A549 (cell line): ENCODE data around the gene ADSS1. TPM values are rescaled to one million over a fixed set of nuclear protein-coding genes. Genes with fewer than 3 reads are reported as not detected.

Source experiments
- ATAC-seq, 2 experiments: fragments of 200-7000 bp in 1 of 2; fragments of >200 bp in 1 of 2; cut with Nextera tagmentation in 1 of 2; cut with Tn5 transposase in 1 of 2; 3 replicates each; pipeline versions ENCODE4 v1.8.0 to v1.9.1; 2018 to 2020; ENCODE audit warnings: mild to moderate bottlenecking in 1 of 2, moderate library complexity in 1 of 2
- CTCF ChIA-PET: fragments of 300-600 bp; sonication (Branson Sonifier 250); formaldehyde crosslinking; extraction: SDS; loops from one replicate; lab custom pipeline; 2021; ENCODE audit warnings: antibody characterized with exemption, inconsistent platforms; lab: Yijun Ruan, JAX
- POLR2A ChIA-PET: fragments of 350-600 bp; formaldehyde crosslinking; extraction: SDS; loops from one replicate; lab custom pipeline; 2021; ENCODE audit warnings: antibody characterized with exemption, inconsistent platforms; lab: Yijun Ruan, JAX
- DNase-seq, 2 experiments: peaks; one replicate each; pipeline versions ENCODE4 v3.0.0 to v3.0.0-alpha.2; 2011 to 2016; ENCODE audit warnings: low read depth in 1 of 2, low spot score in 1 of 2
- FAIRE-seq: peaks from 2 replicates; lab custom pipeline; 2011; peaks lifted over from hg19 to GRCh38; lab: Jason Lieb, UNC
- H3K27ac ChIP-seq, 2 experiments: fragments of >200 bp; sonication (Bioruptor Twin); formaldehyde crosslinking; 3 replicates each; pipeline ENCODE4 v1.5.1; 2016 to 2017
- H3K4me1 ChIP-seq: fragments of >200 bp; sonication (Bioruptor Twin); formaldehyde crosslinking; 3 replicates; pipeline ENCODE4 v1.6.1; 2016
- H3K4me2 ChIP-seq: fragments of >200 bp; sonication (Bioruptor Twin); formaldehyde crosslinking; 3 replicates; pipeline ENCODE4 v1.6.1; 2016
- H3K4me3 ChIP-seq: fragments of >200 bp; sonication (Bioruptor Twin); formaldehyde crosslinking; 3 replicates; pipeline ENCODE4 v1.5.1; 2016
- H3K9me3 ChIP-seq: fragments of >200 bp; sonication (Bioruptor Twin); formaldehyde crosslinking; 3 replicates; pipeline ENCODE4 v1.6.1; 2016
- CBX2 ChIP-seq: fragments of 200-600 bp; sonication (generic); IDR thresholded peaks from 2 replicates; pipeline ENCODE4 v1.6.1; 2016; ENCODE audit warnings: low read depth, mild to moderate bottlenecking, borderline replicate concordance
- FOSB ChIP-seq: fragments of 250-450 bp; sonication (Bioruptor Pico); IDR thresholded peaks from 2 replicates; pipeline ENCODE4 v1.5.0; 2020; ENCODE audit warnings: mild to moderate bottlenecking, moderate library complexity
- FOSL2 ChIP-seq, 2 experiments: fragments of 450-650 bp in 1 of 2; fragments of >200 bp in 1 of 2; sonication (Bioruptor Twin) in 1 of 2; formaldehyde crosslinking; IDR thresholded peaks; 2 replicates each; pipeline versions ENCODE4 v1.5.0 to v1.6.1; 2016 to 2020; ENCODE audit warnings: mild to moderate bottlenecking in 1 of 2, moderate library complexity in 1 of 2
- GATA3 ChIP-seq: IDR thresholded peaks from 2 replicates; pipeline ENCODE4 v1.6.1; 2012; ENCODE audit warnings: borderline replicate concordance
- HEYL ChIP-seq: fragments of 250-450 bp; sonication (Bioruptor Pico); IDR thresholded peaks from 2 replicates; pipeline ENCODE4 v1.8.0; 2021; ENCODE audit warnings: mild to moderate bottlenecking, moderate library complexity
- HOXB13 ChIP-seq: fragments of 250-450 bp; sonication (Bioruptor Pico); IDR thresholded peaks from 2 replicates; pipeline ENCODE4 v1.5.0; 2020; ENCODE audit warnings: low read depth, mild to moderate bottlenecking, moderate library complexity
- HOXB5 ChIP-seq: fragments of 250-450 bp; sonication (Bioruptor Pico); IDR thresholded peaks from 2 replicates; pipeline ENCODE4 v1.5.0; 2020; ENCODE audit warnings: mild to moderate bottlenecking, moderate library complexity
- KDM1A ChIP-seq: fragments of 200-600 bp; sonication (generic); IDR thresholded peaks from 2 replicates; pipeline ENCODE4 v1.6.1; 2016; ENCODE audit warnings: low read depth, mild to moderate bottlenecking
- KDM5A ChIP-seq: fragments of 200-600 bp; sonication (generic); IDR thresholded peaks from 2 replicates; pipeline ENCODE4 v1.6.1; 2016; ENCODE audit warnings: antibody characterized with exemption, mild to moderate bottlenecking
- MAFK ChIP-seq: fragments of 450-650 bp; IDR thresholded peaks from 2 replicates; pipeline ENCODE4 v1.6.1; 2014; ENCODE audit not compliant: partially characterized antibody
- MYC ChIP-seq: IDR thresholded peaks from 2 replicates; pipeline ENCODE4 v1.6.1; 2012; ENCODE audit warnings: mild to moderate bottlenecking, inconsistent platforms, low read length, improper control_type of control experiment, borderline replicate concordance
- NFE2L2 ChIP-seq: fragments of 150-350 bp; conservative IDR thresholded peaks from 2 replicates; pipeline ENCODE4 v1.6.1; 2014; ENCODE audit warnings: low read length
- NPAS2 ChIP-seq: fragments of 250-450 bp; sonication (Bioruptor Pico); IDR thresholded peaks from 2 replicates; pipeline ENCODE4 v1.8.0; 2022; ENCODE audit warnings: mild to moderate bottlenecking, moderate library complexity, borderline replicate concordance
- NR3C1 ChIP-seq: fragments of >200 bp; sonication (Bioruptor Twin); formaldehyde crosslinking; IDR thresholded peaks from 3 replicates; pipeline ENCODE4 v1.6.1; 2017
- POLR2A ChIP-seq: IDR thresholded peaks from 2 replicates; pipeline ENCODE4 v1.6.1; 2012; ENCODE audit warnings: mild to moderate bottlenecking, low read length
- RAD21 ChIP-seq, 2 experiments: fragments of >200 bp in 1 of 2; sonication (Bioruptor Twin) in 1 of 2; formaldehyde crosslinking in 1 of 2; IDR thresholded peaks in 1 of 2; conservative IDR thresholded peaks in 1 of 2; 2 replicates in 1 of 2; 3 replicates in 1 of 2; pipeline ENCODE4 v1.6.1; 2012 to 2018; ENCODE audit warnings: inconsistent platforms in 1 of 2
- RARB ChIP-seq: fragments of 250-450 bp; sonication (Bioruptor Pico); IDR thresholded peaks from 2 replicates; pipeline ENCODE4 v1.8.0; 2021; ENCODE audit warnings: mild to moderate bottlenecking, moderate library complexity
- RCOR1 ChIP-seq: fragments of 150-350 bp; IDR thresholded peaks from 2 replicates; pipeline ENCODE4 v1.6.1; 2014; ENCODE audit warnings: antibody characterized with exemption, low read length, low read depth
- RNF2 ChIP-seq: fragments of 200-600 bp; sonication (generic); IDR thresholded peaks from 2 replicates; pipeline ENCODE4 v1.6.1; 2016; ENCODE audit warnings: low read depth, mild to moderate bottlenecking, antibody characterized with exemption, moderate library complexity, borderline replicate concordance
- SMC3 ChIP-seq: fragments of >200 bp; sonication (Bioruptor Twin); formaldehyde crosslinking; IDR thresholded peaks from 3 replicates; pipeline ENCODE4 v1.6.1; 2018; ENCODE audit warnings: inconsistent platforms
- TFCP2L1 ChIP-seq: fragments of 250-450 bp; sonication (Bioruptor Pico); IDR thresholded peaks from 2 replicates; pipeline ENCODE4 v1.5.0; 2021; ENCODE audit warnings: mild to moderate bottlenecking
- TP53 ChIP-seq: fragments of 250-450 bp; sonication (Bioruptor Pico); IDR thresholded peaks from 2 replicates; pipeline ENCODE4 v1.5.0; 2021; ENCODE audit warnings: mild to moderate bottlenecking, moderate library complexity
- ZC3H11A ChIP-seq: fragments of 450-650 bp; IDR thresholded peaks from 2 replicates; pipeline ENCODE4 v1.6.1; 2014; ENCODE audit warnings: antibody characterized with exemption, mild to moderate bottlenecking
- ZFP36 ChIP-seq: fragments of 450-650 bp; IDR thresholded peaks from 2 replicates; pipeline ENCODE4 v1.6.1; 2014; ENCODE audit warnings: borderline replicate concordance; ENCODE audit not compliant: partially characterized antibody
- WGBS: methylation state at CpG from one replicate; pipeline ENCODE4 v1.1.6; 2017; ENCODE audit errors: missing lambda C conversion rate; 5-methylcytosine and 5-hydroxymethylcytosine counted together
- polyA plus RNA-seq, 4 experiments: library from polyadenylated mRNA; depleted of rRNA in 3 of 4; stranded (reverse); fragments of >200 nt; fragmentation: RNase III in 1 of 4; extraction: RNeasy Plus Mini Kit Qiagen cat#74134 plus additional on column Dnase treatment in 1 of 4; gene quantifications; 2 replicates in 3 of 4; 3 replicates in 1 of 4; pipeline ENCODE4 v1.2.3, GENCODE V29; 2011 to 2017
- TF ChIP-seq, protein P1 (sequence below): fragments of >200 bp; sonication (Bioruptor Twin); formaldehyde crosslinking; IDR thresholded peaks from 2 replicates; pipeline ENCODE4 v1.6.1; 2016
- TF ChIP-seq, protein P2 (sequence below): IDR thresholded peaks from 2 replicates; pipeline ENCODE4 v1.6.1; 2012; ENCODE audit warnings: low read depth, borderline replicate concordance
- TF ChIP-seq, protein P3 (sequence below): fragments of 450-650 bp; IDR thresholded peaks from 2 replicates; pipeline ENCODE4 v1.6.1; 2014; ENCODE audit warnings: antibody characterized with exemption
- TF ChIP-seq, protein P4 (sequence below): IDR thresholded peaks from 2 replicates; pipeline ENCODE4 v1.6.1; 2012

The ADSS1 gene
- polyA plus RNA-seq, 2 of the 4 experiments (the other 2 are of a cell fraction): 6.2 to 10.1 TPM

DNA sequence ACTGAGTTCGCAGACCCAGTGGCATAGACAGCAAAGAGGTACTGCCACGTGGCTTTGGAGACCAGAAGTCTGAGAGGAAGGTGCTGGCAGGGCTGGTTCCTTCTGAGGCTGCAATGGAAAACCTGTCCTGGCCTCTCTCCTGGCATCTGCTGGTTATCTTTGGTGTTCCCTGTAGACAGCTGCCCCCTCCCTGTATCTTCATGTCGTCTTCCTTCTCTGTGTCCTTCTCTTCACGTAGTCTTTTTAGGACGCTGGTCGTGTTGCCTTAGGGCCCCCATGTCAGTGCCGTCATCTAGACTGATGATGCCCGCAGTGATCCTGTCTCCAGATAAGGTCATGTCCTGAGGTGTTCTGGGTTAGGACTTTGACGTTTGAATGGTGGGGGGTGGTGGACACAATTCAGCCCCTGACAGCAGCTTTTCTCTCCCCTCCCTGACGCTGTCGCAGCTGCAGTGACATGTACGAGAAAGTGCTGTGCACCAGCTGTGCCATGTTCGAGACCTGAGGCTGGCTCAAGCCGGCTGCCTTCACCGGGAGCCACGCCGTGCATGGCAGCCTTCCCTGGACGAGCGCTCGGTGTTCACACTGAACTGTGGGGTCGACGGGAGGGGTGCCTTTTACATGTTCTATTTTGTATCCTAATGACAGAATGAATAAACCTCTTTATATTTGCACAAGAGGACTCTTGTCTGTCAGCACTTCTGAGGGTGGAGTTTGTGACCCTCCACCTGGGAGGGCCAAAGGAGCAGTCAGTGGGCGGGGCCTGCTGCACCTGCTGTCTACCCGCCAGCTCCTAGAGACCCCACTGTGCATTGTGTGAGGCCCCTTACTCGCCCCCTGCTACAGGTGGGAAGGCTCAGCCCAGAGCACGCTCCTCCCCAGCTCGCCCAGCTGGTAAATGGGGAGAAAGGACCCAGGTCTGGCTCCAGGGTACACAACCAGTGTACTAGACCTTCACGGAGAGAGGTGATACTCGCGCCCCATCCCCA is 35.2 kb downstream of the ADSS1 start:
- no peak for ATAC-seq
- 90% methylated on average over 29 of the region's 30 CpGs for WGBS
- no peak for FAIRE-seq
- POLR2A ChIA-PET: no interaction called here
- no peak for DNase-seq
- Histone ChIP-seq H3K4me3 (no peak overlapping the region), H3K9me3 (no peaks in the 10 kb centered on the region), H3K4me1 (peaks cover 5% of the 10 kb centered on the region; the same call in 2 of the 3 replicates), H3K4me2 (no peak overlapping the region)
- CTCF ChIA-PET: interaction anchor here (0.8 to 5.1 kb wide), 6 partner anchors 8 to 195 kb away, joined by 3 to 65 read pairs (median 4); no protein-coding TSS in a partner anchor
- TF ChIP-seq, protein P1, sequence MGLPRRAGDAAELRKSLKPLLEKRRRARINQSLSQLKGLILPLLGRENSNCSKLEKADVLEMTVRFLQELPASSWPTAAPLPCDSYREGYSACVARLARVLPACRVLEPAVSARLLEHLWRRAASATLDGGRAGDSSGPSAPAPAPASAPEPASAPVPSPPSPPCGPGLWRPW: no peak
- TF ChIP-seq ZFP36 (no peak), TFCP2L1 (no peak), ZC3H11A (no peak), HOXB5 (no peak), RNF2 (no peak), TP53 (CRISPR knock-in tag) (no peak), NPAS2 (CRISPR knock-in tag) (no peak)
- TF ChIP-seq, all 56 proteins: peak for 0
- no peak overlapping the region for H3K27ac ChIP-seq

DNA sequence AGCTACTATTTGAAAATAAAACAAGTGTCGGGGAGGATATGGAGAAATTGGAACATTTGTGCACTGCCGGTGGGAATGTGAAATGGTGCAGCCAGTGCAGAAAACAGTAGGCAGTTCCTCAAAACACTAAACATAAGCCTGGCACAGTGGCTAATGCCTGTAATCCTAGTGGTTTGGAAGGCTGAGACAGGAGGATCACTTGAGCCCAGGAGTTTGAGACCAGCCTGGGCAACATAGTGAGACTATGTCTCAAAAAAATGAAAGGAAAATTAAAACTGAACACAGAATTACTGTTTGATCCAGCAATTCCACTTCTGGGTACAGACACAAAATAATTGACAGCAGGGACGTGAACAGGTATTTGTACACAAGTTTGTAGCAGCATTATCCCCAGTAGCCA is 41.5 kb downstream of the ADSS1 start:
- FAIRE-seq (no peak), ATAC-seq (no peak), DNase-seq (no peak)
- TF ChIP-seq NFE2L2: no peak
- TF ChIP-seq KDM1A: no peak
- TF ChIP-seq, protein P2, sequence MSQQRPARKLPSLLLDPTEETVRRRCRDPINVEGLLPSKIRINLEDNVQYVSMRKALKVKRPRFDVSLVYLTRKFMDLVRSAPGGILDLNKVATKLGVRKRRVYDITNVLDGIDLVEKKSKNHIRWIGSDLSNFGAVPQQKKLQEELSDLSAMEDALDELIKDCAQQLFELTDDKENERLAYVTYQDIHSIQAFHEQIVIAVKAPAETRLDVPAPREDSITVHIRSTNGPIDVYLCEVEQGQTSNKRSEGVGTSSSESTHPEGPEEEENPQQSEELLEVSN: no peak
- Histone ChIP-seq H3K9me3 (no peaks in the 10 kb centered on the region), H3K27ac (no peak overlapping the region), H3K4me2 (no peak overlapping the region), H3K4me1 (peaks cover 14% of the 10 kb centered on the region), H3K4me3 (no peak overlapping the region)
- ChIA-PET CTCF (interaction anchor here (1.0 to 9.3 kb wide), 3 partner anchors 35 to 247 kb away, joined by 3 to 88 read pairs (median 4); partner anchors contain the start of gene ZBTB42), POLR2A (no interaction called here)
- WGBS: 84% methylated on average over 3 of the region's 3 CpGs

DNA sequence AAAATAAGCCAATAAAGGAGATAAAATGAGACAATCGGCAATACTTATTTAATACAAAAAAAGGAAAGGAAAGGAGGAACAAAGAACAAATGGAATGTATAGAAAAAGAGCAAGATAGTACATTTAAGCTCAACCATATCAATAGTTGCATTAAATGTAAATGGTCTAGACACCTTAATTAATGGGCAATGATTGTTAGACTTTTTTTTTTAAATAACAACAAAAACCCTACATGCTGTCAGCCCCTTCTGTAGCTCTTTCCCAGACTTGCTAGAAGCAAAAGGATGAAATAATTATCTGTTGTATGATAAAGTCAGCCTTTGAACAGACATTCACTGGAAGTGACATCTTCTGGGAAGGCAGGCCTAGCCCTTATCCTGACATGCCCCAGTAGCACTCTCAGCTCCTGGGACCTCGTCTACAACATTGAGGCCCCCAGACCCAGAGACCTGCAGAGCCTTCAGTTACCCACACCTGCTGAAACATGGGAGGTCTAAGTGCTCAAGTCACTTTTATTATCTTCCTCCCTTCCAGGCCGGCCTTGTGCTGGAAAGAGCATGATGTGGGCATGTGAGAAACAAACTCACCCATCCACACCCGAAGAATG is 42.3 kb downstream of the ADSS1 start:
- no peak for DNase-seq
- POLR2A ChIA-PET: no interaction called here
- no peak overlapping the region for H3K4me3 ChIP-seq
- H3K27ac ChIP-seq: no peak overlapping the region
- H3K9me3 ChIP-seq: no peaks in the 10 kb centered on the region; the same call in 2 of the 3 replicates
- TF ChIP-seq CBX2: no peak
- TF ChIP-seq RCOR1: no peak
- no peak for TF ChIP-seq SMC3
- TF ChIP-seq ZFP36: no peak
- TF ChIP-seq GATA3: no peak
- TF ChIP-seq NR3C1: no peak
- no peak for TF ChIP-seq FOSB (CRISPR knock-in tag)
- TF ChIP-seq, protein P3, sequence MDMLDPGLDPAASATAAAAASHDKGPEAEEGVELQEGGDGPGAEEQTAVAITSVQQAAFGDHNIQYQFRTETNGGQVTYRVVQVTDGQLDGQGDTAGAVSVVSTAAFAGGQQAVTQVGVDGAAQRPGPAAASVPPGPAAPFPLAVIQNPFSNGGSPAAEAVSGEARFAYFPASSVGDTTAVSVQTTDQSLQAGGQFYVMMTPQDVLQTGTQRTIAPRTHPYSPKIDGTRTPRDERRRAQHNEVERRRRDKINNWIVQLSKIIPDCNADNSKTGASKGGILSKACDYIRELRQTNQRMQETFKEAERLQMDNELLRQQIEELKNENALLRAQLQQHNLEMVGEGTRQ: no peak
- TF ChIP-seq POLR2A: no peak
- no peak for TF ChIP-seq FOSL2 (IDR thresholded peaks at IDR 0.05)
- no peak for TF ChIP-seq FOSL2 (CRISPR knock-in tag; IDR thresholded peaks at IDR 0.05)
- TF ChIP-seq HOXB13: no peak
- no peak for TF ChIP-seq MYC
- TF ChIP-seq HEYL: no peak
- TF ChIP-seq RAD21 (conservative IDR thresholded peaks at IDR 0.05 in 1 of 2, IDR thresholded peaks at IDR 0.05 in 1 of 2): no peak
- TF ChIP-seq, protein P4, sequence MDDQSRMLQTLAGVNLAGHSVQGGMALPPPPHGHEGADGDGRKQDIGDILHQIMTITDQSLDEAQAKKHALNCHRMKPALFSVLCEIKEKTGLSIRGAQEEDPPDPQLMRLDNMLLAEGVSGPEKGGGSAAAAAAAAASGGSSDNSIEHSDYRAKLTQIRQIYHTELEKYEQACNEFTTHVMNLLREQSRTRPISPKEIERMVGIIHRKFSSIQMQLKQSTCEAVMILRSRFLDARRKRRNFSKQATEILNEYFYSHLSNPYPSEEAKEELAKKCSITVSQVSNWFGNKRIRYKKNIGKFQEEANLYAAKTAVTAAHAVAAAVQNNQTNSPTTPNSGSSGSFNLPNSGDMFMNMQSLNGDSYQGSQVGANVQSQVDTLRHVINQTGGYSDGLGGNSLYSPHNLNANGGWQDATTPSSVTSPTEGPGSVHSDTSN: no peak
- no peak for TF ChIP-seq RARB (CRISPR knock-in tag)
- TF ChIP-seq HOXB5: no peak
- TF ChIP-seq MAFK: no peak
- TF ChIP-seq KDM5A: no peak
- no peak for FAIRE-seq
- 90% methylated on average over 4 of the region's 4 CpGs for WGBS
- ATAC-seq: no peak
- peaks cover 14% of the 10 kb centered on the region for H3K4me1 ChIP-seq
- CTCF ChIA-PET: interaction anchor here (0.6 to 9.3 kb wide), 7 partner anchors 13 to 246 kb away, joined by 3 to 88 read pairs (median 4); partner anchors contain the start of genes ADSS1 and ZBTB42
- H3K4me2 ChIP-seq: no peak overlapping the region
